PFSK-1 (cell line): ENCODE data around the gene SPR.

Experiments used
- FOXP2 ChIP-seq: optimal IDR thresholded peaks from 2 replicates; pipeline ENCODE3; 2011; ENCODE audit warnings: borderline replicate concordance, control low read depth, inconsistent platforms; ENCODE audit not compliant: insufficient read depth; ENCODE audit errors: extremely low read length, extremely low read depth
- POLR2AphosphoS5 ChIP-seq: IDR thresholded peaks from 2 replicates; pipeline ENCODE4 v1.6.1; 2012; ENCODE audit warnings: low read depth, mild to moderate bottlenecking, control low read depth, low read length, moderate library complexity
- REST ChIP-seq, 2 experiments: IDR thresholded peaks; 2 replicates each; pipeline versions ENCODE4 v1.6.1 to v1.8.0; 2011 to 2012; ENCODE audit warnings: low read depth in 2 of 2, low read length in 2 of 2, control low read depth in 1 of 2, inconsistent platforms in 1 of 2, mild to moderate bottlenecking in 1 of 2, moderate library complexity in 1 of 2; ENCODE audit not compliant: insufficient read depth in 1 of 2
- SIN3A ChIP-seq: IDR thresholded peaks from 2 replicates; pipeline ENCODE4 v1.6.1; 2012; ENCODE audit warnings: mild to moderate bottlenecking, low read length, moderate library complexity, borderline replicate concordance; ENCODE audit not compliant: insufficient read depth
- TAF1 ChIP-seq: IDR thresholded peaks from 2 replicates; pipeline ENCODE4 v1.6.1; 2012; ENCODE audit warnings: low read length, control low read depth, borderline replicate concordance; ENCODE audit not compliant: insufficient read depth

SPR gene

GRCh38 chr2:72862239-72862988 is 24.8 kb upstream of the SPR start:
- TF ChIP-seq FOXP2 (peak; percentile 64), POLR2AphosphoS5 (no peak)

GRCh38 chr2:72863046-72863445 is 24.2 kb upstream of the SPR start:
- TF ChIP-seq POLR2AphosphoS5 (no peak), SIN3A (no peak), REST (IDR thresholded peaks at IDR 0.05; ENCODE audit: insufficient read depth in 1 of 2, low read depth in 2 of 2, low read length in 2 of 2) (no peak), FOXP2 (no peak), TAF1 (no peak)

GRCh38 chr2:72864500-72864899 is 22.7 kb upstream of the SPR start:
- TF ChIP-seq SIN3A (no peak), TAF1 (no peak), REST (IDR thresholded peaks at IDR 0.05; ENCODE audit: insufficient read depth in 1 of 2, low read depth in 2 of 2, low read length in 2 of 2) (no peak), FOXP2 (no peak), POLR2AphosphoS5 (no peak)

GRCh38 chr2:72871060-72871459 is 16.1 kb upstream of the SPR start:
- TF ChIP-seq REST (IDR thresholded peaks at IDR 0.05; ENCODE audit: insufficient read depth in 1 of 2, low read depth in 2 of 2, low read length in 2 of 2) (no peak), TAF1 (no peak), FOXP2 (no peak), POLR2AphosphoS5 (no peak), SIN3A (no peak)

GRCh38 chr2:72871880-72872279 is 15.3 kb upstream of the SPR start:
- TF ChIP-seq TAF1, result no peak
- TF ChIP-seq SIN3A, result no peak
- TF ChIP-seq FOXP2, result no peak
- no peak for TF ChIP-seq REST (IDR thresholded peaks at IDR 0.05; ENCODE audit: insufficient read depth in 1 of 2, low read depth in 2 of 2, low read length in 2 of 2)
- no peak for TF ChIP-seq POLR2AphosphoS5
